ENCODE data around the gene ITPK1. TPM values are rescaled to one million over a fixed set of nuclear protein-coding genes. Genes with fewer than 3 reads are reported as not detected.

ITPK1 gene
- total RNA-seq, 4 donors from 2014 or later, result 108 to 221 (median 138) TPM

DNA sequence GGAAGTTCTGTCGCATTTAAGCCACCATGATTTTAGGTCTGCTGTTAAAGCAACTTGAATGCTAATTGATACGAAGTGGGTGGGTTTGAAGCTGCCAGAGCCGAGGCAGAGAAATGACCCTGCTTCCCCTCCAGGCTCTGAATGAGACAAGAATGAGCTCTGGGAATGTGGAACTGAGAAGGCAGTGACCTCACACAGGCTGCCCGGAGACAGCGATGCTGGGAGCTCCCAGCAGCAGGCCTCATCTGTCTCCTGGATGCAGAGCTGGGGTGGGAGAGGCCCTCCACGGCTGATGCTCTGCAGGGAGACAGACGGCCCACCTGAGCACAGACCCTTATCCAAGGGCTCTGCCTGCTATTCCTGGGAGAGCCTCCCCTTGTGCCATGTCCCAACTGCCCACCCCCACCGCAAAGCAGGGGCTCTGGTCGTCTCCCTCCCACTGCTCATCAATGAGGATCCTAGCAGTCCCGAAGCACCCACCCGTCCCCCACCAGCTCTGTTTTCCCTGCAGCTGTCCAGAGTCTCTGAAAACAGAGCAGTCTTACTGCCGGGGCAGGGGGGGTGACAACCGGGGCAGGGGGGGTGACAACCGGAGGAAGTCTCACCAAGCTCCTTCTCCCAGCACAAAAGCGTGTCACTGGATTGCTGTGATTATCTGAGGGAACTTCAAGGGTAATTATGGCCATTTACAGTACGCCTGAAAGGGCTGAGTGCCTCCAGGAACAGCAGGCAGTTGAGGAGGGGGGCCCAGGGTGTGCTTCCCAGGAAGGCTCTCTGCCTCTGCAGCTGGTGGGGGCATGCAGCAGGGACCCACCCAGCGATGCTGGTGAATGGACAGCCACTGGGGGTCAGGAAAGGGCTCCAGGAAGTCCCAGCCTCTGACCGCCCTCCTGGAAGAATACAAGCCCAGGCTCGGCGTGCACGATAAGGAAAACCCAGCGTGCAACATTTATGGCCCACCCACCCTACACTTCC lies 125.0 kb downstream of the ITPK1 start:
- intact Hi-C loops (cut with DNase I), result no loop called here
- peaks cover 69 to 100% (median 87%) of the 10 kb centered on the region in 4 donors for H3K4me1 ChIP-seq
- peak overlapping the region in 2 of 4 donors; percentile 7 to 79 for H3K27ac ChIP-seq (replicated peaks in 1 of 4)
- no peaks in the 10 kb centered on the region for H3K27me3 ChIP-seq
- no peaks in the 10 kb centered on the region for H3K9me3 ChIP-seq
- H3K36me3 ChIP-seq, result peaks cover 0 to 22% (median 10%) of the 10 kb centered on the region in 4 donors
- WGBS, result 84% methylated on average over 6 of the region's 22 CpGs
- H3K4me3 ChIP-seq, result no peak overlapping the region
- DNase-seq (ENCODE audit: extremely low spot score), result no peak
- no peak for TF ChIP-seq EP300 (IDR thresholded peaks at IDR 0.05)
- TF ChIP-seq, protein P1, sequence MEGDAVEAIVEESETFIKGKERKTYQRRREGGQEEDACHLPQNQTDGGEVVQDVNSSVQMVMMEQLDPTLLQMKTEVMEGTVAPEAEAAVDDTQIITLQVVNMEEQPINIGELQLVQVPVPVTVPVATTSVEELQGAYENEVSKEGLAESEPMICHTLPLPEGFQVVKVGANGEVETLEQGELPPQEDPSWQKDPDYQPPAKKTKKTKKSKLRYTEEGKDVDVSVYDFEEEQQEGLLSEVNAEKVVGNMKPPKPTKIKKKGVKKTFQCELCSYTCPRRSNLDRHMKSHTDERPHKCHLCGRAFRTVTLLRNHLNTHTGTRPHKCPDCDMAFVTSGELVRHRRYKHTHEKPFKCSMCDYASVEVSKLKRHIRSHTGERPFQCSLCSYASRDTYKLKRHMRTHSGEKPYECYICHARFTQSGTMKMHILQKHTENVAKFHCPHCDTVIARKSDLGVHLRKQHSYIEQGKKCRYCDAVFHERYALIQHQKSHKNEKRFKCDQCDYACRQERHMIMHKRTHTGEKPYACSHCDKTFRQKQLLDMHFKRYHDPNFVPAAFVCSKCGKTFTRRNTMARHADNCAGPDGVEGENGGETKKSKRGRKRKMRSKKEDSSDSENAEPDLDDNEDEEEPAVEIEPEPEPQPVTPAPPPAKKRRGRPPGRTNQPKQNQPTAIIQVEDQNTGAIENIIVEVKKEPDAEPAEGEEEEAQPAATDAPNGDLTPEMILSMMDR (IDR thresholded peaks at IDR 0.05), result no peak
- TF ChIP-seq POLR2AphosphoS5 (IDR thresholded peaks at IDR 0.05), result no peak
- no peak for TF ChIP-seq POLR2A (IDR thresholded peaks at IDR 0.05; ENCODE audit: low read depth)

DNA sequence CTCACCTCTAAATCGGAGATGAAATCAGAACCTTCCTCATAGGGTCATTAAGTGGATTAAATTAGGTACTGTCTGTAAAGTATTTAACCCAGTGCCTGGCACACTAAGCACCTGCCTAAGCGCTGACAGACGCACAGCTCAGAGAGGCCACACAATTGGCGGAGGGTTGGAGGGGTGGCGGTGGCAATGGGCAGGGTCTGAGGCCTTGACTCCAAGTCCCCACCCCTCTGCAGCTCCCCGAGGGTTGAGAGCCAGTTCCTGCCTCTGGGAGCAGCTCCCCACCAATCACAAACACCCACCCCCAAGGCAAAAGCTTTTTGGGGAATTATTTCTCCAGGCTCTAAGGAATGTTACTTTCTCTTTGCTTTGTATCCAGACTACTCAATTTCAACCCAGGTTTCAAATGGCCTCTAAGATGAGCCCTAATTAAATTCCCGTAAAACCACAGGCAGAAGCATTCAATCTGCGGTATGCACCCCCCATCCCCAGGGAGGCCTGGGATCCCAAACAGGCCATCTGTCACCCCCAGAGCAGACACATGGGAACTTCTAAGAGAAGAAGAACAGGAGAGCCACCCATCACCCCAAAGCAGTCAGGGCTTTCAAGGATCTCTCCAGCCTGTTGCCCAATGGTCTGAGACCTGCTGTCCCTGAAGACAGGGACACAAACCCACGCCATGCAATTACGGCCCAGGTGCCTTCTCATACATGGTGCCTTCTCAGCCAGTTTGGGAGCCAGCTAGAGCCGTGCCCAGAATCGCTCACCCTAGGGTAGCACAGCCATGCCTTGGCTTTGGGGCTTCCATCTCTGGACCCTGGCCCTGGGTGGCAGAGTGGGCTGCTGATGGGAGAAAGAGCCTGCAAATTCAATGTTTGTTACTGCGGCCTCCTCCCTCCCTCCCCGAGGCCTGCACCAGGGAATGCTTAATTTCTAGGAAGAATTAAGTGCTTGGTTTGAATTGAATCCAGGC lies 126.7 kb downstream of the ITPK1 start:
- Histone ChIP-seq H3K27me3 (no peaks in the 10 kb centered on the region), H3K4me1 (peaks cover 72 to 96% (median 84%) of the 10 kb centered on the region in 4 donors), H3K9me3 (no peaks in the 10 kb centered on the region), H3K27ac (replicated peaks in 1 of 4) (peak overlapping the region in 1 of 4 donors; percentile 16), H3K4me3 (no peak overlapping the region), H3K36me3 (peaks cover 0 to 22% (median 10%) of the 10 kb centered on the region in 4 donors)
- intact Hi-C loops (cut with DNase I), result no loop called here
- no peak for DNase-seq (ENCODE audit: extremely low spot score)
- WGBS, result 94% methylated on average over 13 of the region's 14 CpGs
- TF ChIP-seq POLR2AphosphoS5 (IDR thresholded peaks at IDR 0.05) (no peak), EP300 (IDR thresholded peaks at IDR 0.05) (no peak), POLR2A (IDR thresholded peaks at IDR 0.05; ENCODE audit: low read depth) (no peak)
- TF ChIP-seq, protein P1 (IDR thresholded peaks at IDR 0.05), result no peak

DNA sequence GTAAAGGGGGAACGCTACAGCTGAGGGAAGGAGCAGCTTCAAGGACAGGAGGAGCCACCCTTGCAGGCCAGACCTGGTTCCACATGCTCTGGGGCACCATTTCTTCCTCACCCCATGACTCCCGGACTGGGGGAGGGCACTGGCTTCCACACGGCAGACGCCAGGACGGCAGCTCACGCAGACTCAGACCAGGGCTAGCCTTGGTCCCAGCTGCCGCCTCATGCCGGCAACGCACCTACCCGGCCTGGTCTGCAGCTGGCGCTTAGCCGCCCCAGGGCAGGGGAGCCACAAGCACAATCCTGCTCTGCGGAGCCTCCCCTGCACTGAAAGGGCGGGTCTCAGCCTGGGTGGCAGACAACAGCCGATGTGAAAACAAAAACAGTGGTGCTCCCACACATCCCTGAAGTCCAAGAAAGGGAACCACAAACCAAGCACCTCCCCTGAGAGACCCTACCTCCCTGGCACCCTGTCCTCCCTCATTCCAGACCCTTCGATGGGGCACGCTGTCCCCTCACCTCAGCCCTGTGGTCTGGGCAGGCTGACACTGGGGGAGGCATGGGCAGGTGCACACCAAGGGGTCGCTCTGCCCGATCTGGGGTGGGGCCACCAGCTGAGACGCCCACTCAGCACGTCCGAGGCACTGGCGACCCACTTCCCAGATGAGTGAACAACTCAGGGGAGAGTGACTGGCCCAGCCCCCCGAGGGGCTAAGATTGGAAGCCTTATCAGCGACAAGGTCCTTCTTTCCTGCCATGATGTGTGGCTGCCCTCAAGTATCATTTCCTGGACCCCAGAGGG lies 127.8 kb downstream of the ITPK1 start:
- Histone ChIP-seq H3K4me3 (no peak overlapping the region), H3K4me1 (peaks cover 62 to 84% (median 72%) of the 10 kb centered on the region in 4 donors), H3K27ac (replicated peaks in 1 of 4) (peak overlapping the region; percentile 25 to 71 (median 65)), H3K9me3 (no peaks in the 10 kb centered on the region), H3K27me3 (no peaks in the 10 kb centered on the region), H3K36me3 (peaks cover 0 to 11% (median 5%) of the 10 kb centered on the region in 4 donors)
- intact Hi-C loops (cut with DNase I), result no loop called here
- DNase-seq (ENCODE audit: extremely low spot score), result no peak
- TF ChIP-seq POLR2A (IDR thresholded peaks at IDR 0.05; ENCODE audit: low read depth) (no peak), POLR2AphosphoS5 (IDR thresholded peaks at IDR 0.05) (no peak), EP300 (IDR thresholded peaks at IDR 0.05) (no peak)
- TF ChIP-seq, protein P1 (IDR thresholded peaks at IDR 0.05), result no peak
- 88% methylated on average over 9 of the region's 25 CpGs for WGBS

DNA sequence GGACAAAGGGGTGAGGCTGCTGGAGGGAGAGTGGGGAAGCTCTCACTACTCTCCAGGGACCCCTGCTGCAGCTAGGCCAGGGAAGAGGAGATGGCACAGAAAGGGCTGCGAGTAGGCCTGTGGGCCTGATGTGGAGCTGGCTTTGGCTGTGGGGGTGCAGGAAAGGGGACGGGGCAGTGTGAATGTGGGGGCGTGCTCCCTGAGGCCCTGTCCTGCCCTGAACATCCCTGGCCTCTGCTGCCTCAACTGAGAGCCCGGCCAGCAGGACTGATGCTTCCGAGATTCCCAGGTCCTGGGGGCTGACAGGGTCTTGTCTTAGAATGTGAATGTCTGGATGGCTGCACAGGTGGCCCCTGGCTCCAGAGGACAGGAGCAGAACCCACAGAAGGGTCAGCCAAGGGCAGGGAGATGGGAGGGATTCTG lies 128.6 kb downstream of the ITPK1 start:
- no peak overlapping the region for H3K4me3 ChIP-seq
- H3K36me3 ChIP-seq, result peaks cover 0 to 10% (median 2%) of the 10 kb centered on the region in 4 donors
- TF ChIP-seq POLR2A (IDR thresholded peaks at IDR 0.05; ENCODE audit: low read depth) (no peak), POLR2AphosphoS5 (IDR thresholded peaks at IDR 0.05) (no peak), EP300 (IDR thresholded peaks at IDR 0.05) (no peak)
- TF ChIP-seq, protein P1 (IDR thresholded peaks at IDR 0.05), result no peak
- intact Hi-C loops (cut with DNase I), result no loop called here
- no peaks in the 10 kb centered on the region for H3K27me3 ChIP-seq
- no peaks in the 10 kb centered on the region for H3K9me3 ChIP-seq
- DNase-seq (ENCODE audit: extremely low spot score), result no peak
- WGBS, result 86% methylated on average over 5 of the region's 5 CpGs
- peaks cover 54 to 77% (median 65%) of the 10 kb centered on the region in 4 donors for H3K4me1 ChIP-seq
- peak overlapping the region; percentile 64 to 71 (median 68) for H3K27ac ChIP-seq (replicated peaks in 1 of 4)

Measured in esophagus muscularis mucosa (tissue), 4 donors.